HG02678 (cell line): ENCODE results near the gene ETV7.

Source experiments
- ATAC-seq: cut with Tn5 transposase; IDR thresholded peaks from one replicate; pipeline ENCODE4 v1.9.1; 2021; ENCODE audit warnings: mild to moderate bottlenecking, moderate library complexity; ENCODE audit not compliant: unreplicated experiment

Gene ETV7

GRCh38 chr6:36326356-36326995 is 61.0 kb downstream of the ETV7 start:
- ATAC-seq: no peak

- no peak for ATAC-seq
These were observed 62.8 kb downstream of the ETV7 start for GRCh38 chr6:36324715-36325114.

- no peak for ATAC-seq
These were observed 63.3 kb downstream of the ETV7 start for GRCh38 chr6:36324191-36324590.

- no peak for ATAC-seq
These were observed 64.4 kb downstream of the ETV7 start for GRCh38 chr6:36323062-36323461.

GRCh38 chr6:36322591-36322990 is 64.9 kb downstream of the ETV7 start:
- no peak for ATAC-seq

- ATAC-seq: no peak
These were observed 67.0 kb downstream of the ETV7 start for GRCh38 chr6:36320475-36320874.

- ATAC-seq: no peak
These were observed 67.6 kb downstream of the ETV7 start for GRCh38 chr6:36319821-36320220.

- no peak for ATAC-seq
These were observed 68.1 kb downstream of the ETV7 start for GRCh38 chr6:36319436-36319762.

- ATAC-seq: no peak
These were observed 68.6 kb downstream of the ETV7 start for GRCh38 chr6:36318690-36319435.

GRCh38 chr6:36317623-36318022 is 69.8 kb downstream of the ETV7 start:
- no peak for ATAC-seq
